HepG2 (cell line): ENCODE results near the gene CABLES2. TPM values are rescaled to one million over a fixed set of nuclear protein-coding genes. Genes with fewer than 3 reads are reported as not detected.
A peak's percentile ranks its signal among the peaks of the same experiment; 100 is the strongest.

Source experiments
- ATF1 ChIP-seq: IDR thresholded peaks from 2 replicates; pipeline ENCODE4 v1.6.1; 2016; ENCODE audit warnings: mild to moderate bottlenecking, control low read depth
- CHCHD3 ChIP-seq: sonication (generic); formaldehyde crosslinking; IDR thresholded peaks from 2 replicates; pipeline ENCODE4 v1.8.0; 2022; ENCODE audit warnings: mild to moderate bottlenecking, missing genetic modification reagents, moderate library complexity
- HDAC1 ChIP-seq: sonication (generic); formaldehyde crosslinking; IDR thresholded peaks from 2 replicates; pipeline ENCODE4 v1.5.1; 2020; ENCODE audit warnings: mild to moderate bottlenecking, missing genetic modification reagents
- HNRNPK ChIP-seq: fragments of 200-400 bp; formaldehyde crosslinking; IDR thresholded peaks from 2 replicates; pipeline ENCODE4 v1.6.1; 2018; ENCODE audit warnings: low read length, low read depth, moderate library complexity, mild to moderate bottlenecking; ENCODE audit not compliant: poor library complexity, severe bottlenecking
- MTA1 ChIP-seq: sonication (generic); formaldehyde crosslinking; IDR thresholded peaks from 2 replicates; pipeline ENCODE4 v1.4.0; 2020; ENCODE audit warnings: missing genetic modification reagents, mild to moderate bottlenecking, borderline replicate concordance
- SAP130 ChIP-seq: IDR thresholded peaks from 2 replicates; pipeline ENCODE4 v1.6.1; 2016; ENCODE audit warnings: low read depth
- SIN3A ChIP-seq: IDR thresholded peaks from 2 replicates; pipeline ENCODE4 v1.6.1; 2011; ENCODE audit warnings: low read depth, mild to moderate bottlenecking, control low read depth, low read length, borderline replicate concordance
- ZNF235 ChIP-seq: sonication (generic); formaldehyde crosslinking; IDR thresholded peaks from 2 replicates; pipeline ENCODE4 v1.8.1; 2023; ENCODE audit warnings: mild to moderate bottlenecking, missing genetic modification reagents, borderline replicate concordance
- ZNF253 ChIP-seq: sonication (generic); formaldehyde crosslinking; IDR thresholded peaks from 2 replicates; pipeline ENCODE4 v1.8.0; 2022; ENCODE audit warnings: mild to moderate bottlenecking, missing genetic modification reagents, borderline replicate concordance
- ZNF292 ChIP-seq: sonication (generic); formaldehyde crosslinking; IDR thresholded peaks from 2 replicates; pipeline ENCODE4 v1.8.1; 2022; ENCODE audit warnings: mild to moderate bottlenecking, low read depth, missing genetic modification reagents, borderline replicate concordance
- ZNF468 ChIP-seq: sonication (generic); formaldehyde crosslinking; IDR thresholded peaks from 2 replicates; pipeline ENCODE4 v1.8.0; 2022; ENCODE audit warnings: mild to moderate bottlenecking, moderate library complexity, missing genetic modification reagents
- ZNF496 ChIP-seq: sonication (generic); formaldehyde crosslinking; IDR thresholded peaks from 2 replicates; pipeline ENCODE4 v1.8.1; 2023; ENCODE audit warnings: mild to moderate bottlenecking, moderate library complexity, missing genetic modification reagents; ENCODE audit not compliant: insufficient replicate concordance
- ZNF530 ChIP-seq: sonication (generic); formaldehyde crosslinking; IDR thresholded peaks from 2 replicates; pipeline ENCODE4 v1.5.0; 2020; ENCODE audit warnings: low read depth, mild to moderate bottlenecking, missing genetic modification reagents
- ZNF563 ChIP-seq: sonication (generic); formaldehyde crosslinking; IDR thresholded peaks from 2 replicates; pipeline ENCODE4 v1.8.0; 2022; ENCODE audit warnings: mild to moderate bottlenecking, moderate library complexity, missing genetic modification reagents
- ZNF616 ChIP-seq: sonication (generic); formaldehyde crosslinking; IDR thresholded peaks from 2 replicates; pipeline ENCODE4 v1.5.0; 2020; ENCODE audit warnings: low read depth, mild to moderate bottlenecking, missing genetic modification reagents
- ZNF746 ChIP-seq: sonication (generic); formaldehyde crosslinking; IDR thresholded peaks from 2 replicates; pipeline ENCODE4 v1.8.0; 2022; ENCODE audit warnings: mild to moderate bottlenecking, missing genetic modification reagents
- ZNF772 ChIP-seq: sonication (generic); formaldehyde crosslinking; IDR thresholded peaks from 2 replicates; pipeline ENCODE4 v1.5.0; 2020; ENCODE audit warnings: mild to moderate bottlenecking, missing genetic modification reagents
- ZNF788 ChIP-seq: sonication (generic); formaldehyde crosslinking; IDR thresholded peaks from 2 replicates; pipeline ENCODE4 v1.5.0; 2020; ENCODE audit warnings: mild to moderate bottlenecking, missing genetic modification reagents, borderline replicate concordance
- polyA plus RNA-seq, 8 experiments: library from polyadenylated mRNA; depleted of rRNA in 3 of 8; stranded (reverse) in 7 of 8; unstranded in 1 of 8; fragments of >200 nt; fragmentation: Illumina TruSeq in 4 of 8; extraction: Trizol in 4 of 8; gene quantifications; 2 replicates each; pipeline versions ENCODE4 v1.2.1 to v1.2.3, GENCODE V29; 2011 to 2016; ENCODE audit warnings: low read depth in 4 of 8, missing spikeins in 1 of 8, mixed read lengths in 1 of 8; ENCODE audit not compliant: insufficient read depth in 1 of 8
- total RNA-seq, 5 experiments: library from RNA; depleted of rRNA; stranded (reverse); fragments of >200 nt; fragmentation: Illumina TruSeq; extraction: Trizol; gene quantifications; 2 replicates each; pipeline ENCODE4 v1.2.3, GENCODE V29; 2016; ENCODE audit warnings: low read depth in 1 of 5
- TF ChIP-seq, protein P1 (sequence below): sonication (generic); formaldehyde crosslinking; IDR thresholded peaks from 2 replicates; pipeline ENCODE4 v1.5.0; 2020; ENCODE audit warnings: missing genetic modification reagents
- TF ChIP-seq, protein P2 (sequence below): sonication (generic); formaldehyde crosslinking; IDR thresholded peaks from 2 replicates; pipeline ENCODE4 v1.4.0; 2020; ENCODE audit warnings: mild to moderate bottlenecking, missing genetic modification reagents
- TF ChIP-seq, protein P3 (sequence below): sonication (generic); formaldehyde crosslinking; IDR thresholded peaks from 2 replicates; pipeline ENCODE4 v1.4.0; 2020; ENCODE audit warnings: missing genetic modification reagents, borderline replicate concordance
- TF ChIP-seq, protein P4 (sequence below): sonication (generic); formaldehyde crosslinking; IDR thresholded peaks from 2 replicates; pipeline ENCODE4 v1.5.0; 2020; ENCODE audit warnings: missing genetic modification reagents
- TF ChIP-seq, protein P5 (sequence below): sonication (generic); formaldehyde crosslinking; IDR thresholded peaks from 2 replicates; pipeline ENCODE4 v1.4.0; 2020; ENCODE audit warnings: missing genetic modification reagents

The CABLES2 gene
- total and polyA plus RNA-seq, 2 of the 13 experiments (the other 11 are each of a cell fraction or from before 2014, with no cell fraction given): 5.2 to 9.7 TPM

DNA sequence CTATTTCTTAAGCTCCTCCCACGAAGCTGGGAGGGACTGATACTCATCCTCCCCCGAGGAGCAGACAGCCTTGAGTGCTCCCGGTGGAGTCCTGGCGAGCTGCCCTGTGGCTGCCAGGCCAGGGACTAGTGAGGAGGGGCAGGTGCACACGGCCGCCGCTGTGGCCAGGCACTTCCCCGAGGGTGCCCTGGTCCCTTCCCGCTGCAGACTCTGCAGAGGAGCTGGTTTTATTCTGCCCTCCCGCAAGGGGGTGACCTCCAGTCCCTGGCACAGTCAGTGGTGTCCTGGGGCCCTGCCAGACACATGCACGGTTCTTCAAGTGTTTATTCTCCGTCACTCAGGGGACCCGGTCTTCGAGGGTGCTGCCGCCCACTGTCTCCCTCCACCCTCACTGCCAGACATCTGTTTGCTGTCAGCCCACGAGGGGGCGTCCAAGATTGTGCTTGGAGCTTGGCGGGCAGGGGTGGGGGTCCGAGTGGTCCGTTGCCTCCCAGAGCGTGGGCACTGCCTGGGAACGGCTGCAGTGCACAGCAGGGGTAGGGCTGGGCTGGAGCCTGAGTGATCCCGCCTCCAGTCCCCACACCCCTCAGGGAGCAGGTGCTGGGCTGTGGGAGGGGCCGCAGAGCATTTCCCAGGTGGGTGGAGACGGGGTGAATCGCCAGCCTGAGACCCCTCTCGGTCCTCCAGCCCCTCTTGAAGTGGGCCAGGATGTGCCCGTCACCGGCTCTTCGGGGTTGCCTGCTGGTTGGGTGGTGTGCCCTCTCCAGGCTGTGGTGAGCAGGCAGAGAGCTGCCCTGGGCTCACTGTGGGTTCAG lies 3.1 kb upstream of the CABLES2 start (continued):
- TF ChIP-seq, protein P1, sequence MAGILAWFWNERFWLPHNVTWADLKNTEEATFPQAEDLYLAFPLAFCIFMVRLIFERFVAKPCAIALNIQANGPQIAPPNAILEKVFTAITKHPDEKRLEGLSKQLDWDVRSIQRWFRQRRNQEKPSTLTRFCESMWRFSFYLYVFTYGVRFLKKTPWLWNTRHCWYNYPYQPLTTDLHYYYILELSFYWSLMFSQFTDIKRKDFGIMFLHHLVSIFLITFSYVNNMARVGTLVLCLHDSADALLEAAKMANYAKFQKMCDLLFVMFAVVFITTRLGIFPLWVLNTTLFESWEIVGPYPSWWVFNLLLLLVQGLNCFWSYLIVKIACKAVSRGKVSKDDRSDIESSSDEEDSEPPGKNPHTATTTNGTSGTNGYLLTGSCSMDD (CRISPR knock-in tag): no peak
- no peak for TF ChIP-seq SAP130
- no peak for TF ChIP-seq ZNF496
- peak; percentile 72; the same call in 1 of the 2 replicates for TF ChIP-seq ZNF788 (CRISPR knock-in tag)
- peak; percentile 38; the same call in 1 of the 2 replicates for TF ChIP-seq HDAC1 (CRISPR knock-in tag)
- no peak for TF ChIP-seq HNRNPK
- TF ChIP-seq MTA1 (CRISPR knock-in tag): peak; percentile 74
- TF ChIP-seq ZNF468 (CRISPR knock-in tag): 0 out of 2 replicates have a peak, but pooled peaks have one; percentile 56
- TF ChIP-seq, protein P2, sequence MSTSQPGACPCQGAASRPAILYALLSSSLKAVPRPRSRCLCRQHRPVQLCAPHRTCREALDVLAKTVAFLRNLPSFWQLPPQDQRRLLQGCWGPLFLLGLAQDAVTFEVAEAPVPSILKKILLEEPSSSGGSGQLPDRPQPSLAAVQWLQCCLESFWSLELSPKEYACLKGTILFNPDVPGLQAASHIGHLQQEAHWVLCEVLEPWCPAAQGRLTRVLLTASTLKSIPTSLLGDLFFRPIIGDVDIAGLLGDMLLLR: peak; percentile 77; the same call in 1 of the 2 replicates
- TF ChIP-seq ZNF292 (CRISPR knock-in tag): peak; percentile 86
- peak; percentile 34; the same call in 1 of the 2 replicates for TF ChIP-seq ZNF563 (CRISPR knock-in tag)
- no peak for TF ChIP-seq SIN3A
- no peak for TF ChIP-seq ATF1 (CRISPR knock-in tag)
- TF ChIP-seq ZNF746 (CRISPR knock-in tag): 0 out of 2 replicates have a peak, but pooled peaks have one; percentile 4
- no peak for TF ChIP-seq ZNF616
- TF ChIP-seq, protein P3, sequence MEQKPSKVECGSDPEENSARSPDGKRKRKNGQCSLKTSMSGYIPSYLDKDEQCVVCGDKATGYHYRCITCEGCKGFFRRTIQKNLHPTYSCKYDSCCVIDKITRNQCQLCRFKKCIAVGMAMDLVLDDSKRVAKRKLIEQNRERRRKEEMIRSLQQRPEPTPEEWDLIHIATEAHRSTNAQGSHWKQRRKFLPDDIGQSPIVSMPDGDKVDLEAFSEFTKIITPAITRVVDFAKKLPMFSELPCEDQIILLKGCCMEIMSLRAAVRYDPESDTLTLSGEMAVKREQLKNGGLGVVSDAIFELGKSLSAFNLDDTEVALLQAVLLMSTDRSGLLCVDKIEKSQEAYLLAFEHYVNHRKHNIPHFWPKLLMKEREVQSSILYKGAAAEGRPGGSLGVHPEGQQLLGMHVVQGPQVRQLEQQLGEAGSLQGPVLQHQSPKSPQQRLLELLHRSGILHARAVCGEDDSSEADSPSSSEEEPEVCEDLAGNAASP: peak; percentile 47; the same call in 1 of the 2 replicates
- TF ChIP-seq, protein P4, sequence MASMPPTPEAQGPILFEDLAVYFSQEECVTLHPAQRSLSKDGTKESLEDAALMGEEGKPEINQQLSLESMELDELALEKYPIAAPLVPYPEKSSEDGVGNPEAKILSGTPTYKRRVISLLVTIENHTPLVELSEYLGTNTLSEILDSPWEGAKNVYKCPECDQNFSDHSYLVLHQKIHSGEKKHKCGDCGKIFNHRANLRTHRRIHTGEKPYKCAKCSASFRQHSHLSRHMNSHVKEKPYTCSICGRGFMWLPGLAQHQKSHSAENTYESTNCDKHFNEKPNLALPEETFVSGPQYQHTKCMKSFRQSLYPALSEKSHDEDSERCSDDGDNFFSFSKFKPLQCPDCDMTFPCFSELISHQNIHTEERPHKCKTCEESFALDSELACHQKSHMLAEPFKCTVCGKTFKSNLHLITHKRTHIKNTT (CRISPR knock-in tag): no peak
- TF ChIP-seq, protein P5, sequence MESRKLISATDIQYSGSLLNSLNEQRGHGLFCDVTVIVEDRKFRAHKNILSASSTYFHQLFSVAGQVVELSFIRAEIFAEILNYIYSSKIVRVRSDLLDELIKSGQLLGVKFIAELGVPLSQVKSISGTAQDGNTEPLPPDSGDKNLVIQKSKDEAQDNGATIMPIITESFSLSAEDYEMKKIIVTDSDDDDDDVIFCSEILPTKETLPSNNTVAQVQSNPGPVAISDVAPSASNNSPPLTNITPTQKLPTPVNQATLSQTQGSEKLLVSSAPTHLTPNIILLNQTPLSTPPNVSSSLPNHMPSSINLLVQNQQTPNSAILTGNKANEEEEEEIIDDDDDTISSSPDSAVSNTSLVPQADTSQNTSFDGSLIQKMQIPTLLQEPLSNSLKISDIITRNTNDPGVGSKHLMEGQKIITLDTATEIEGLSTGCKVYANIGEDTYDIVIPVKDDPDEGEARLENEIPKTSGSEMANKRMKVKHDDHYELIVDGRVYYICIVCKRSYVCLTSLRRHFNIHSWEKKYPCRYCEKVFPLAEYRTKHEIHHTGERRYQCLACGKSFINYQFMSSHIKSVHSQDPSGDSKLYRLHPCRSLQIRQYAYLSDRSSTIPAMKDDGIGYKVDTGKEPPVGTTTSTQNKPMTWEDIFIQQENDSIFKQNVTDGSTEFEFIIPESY: 0 out of 2 replicates have a peak, but pooled peaks have one; percentile 19
- TF ChIP-seq ZNF235 (CRISPR knock-in tag): 0 out of 2 replicates have a peak, but pooled peaks have one; percentile 72
- 0 out of 2 replicates have a peak, but pooled peaks have one; percentile 20 for TF ChIP-seq CHCHD3 (CRISPR knock-in tag)
- TF ChIP-seq ZNF253 (CRISPR knock-in tag): no peak
- no peak for TF ChIP-seq ZNF530 (CRISPR knock-in tag)
- TF ChIP-seq ZNF772: no peak; the same call in 1 of the 2 replicates
